Stomach (tissue), 4 donors: ENCODE data around the gene RPL37A.

ENCODE experiments used
- CTCF ChIP-seq, 7 experiments: fragments of 450-650 bp in 4 of 7; fragments of 200-600 bp in 3 of 7; sonication (generic) in 3 of 7; IDR thresholded peaks; one replicate each; pipeline ENCODE4 v1.5.1; 2016 to 2019; ENCODE audit warnings: antibody characterized with exemption in 7 of 7, control low read depth in 2 of 7, mild to moderate bottlenecking in 1 of 7
- POLR2A ChIP-seq, 4 donors: fragments of 450-650 bp; IDR thresholded peaks; one replicate each; pipeline ENCODE4 v1.6.1; 2016; ENCODE audit warnings: antibody characterized with exemption in 4 of 4, control low read depth in 2 of 4, mild to moderate bottlenecking in 1 of 4, moderate library complexity in 1 of 4

GRCh38 chr2:216549926-216550690 lies 51.5 kb downstream of the RPL37A start:
- TF ChIP-seq POLR2A (IDR thresholded peaks at IDR 0.05) (no peak), CTCF (IDR thresholded peaks at IDR 0.05) (no peak)
